Transverse colon (tissue), 4 donors: ENCODE measurements around the gene B3GAT2.

Experiments
- POLR2A ChIP-seq: fragments of 450-650 bp; IDR thresholded peaks from one replicate; pipeline ENCODE4 v1.6.1; 2016; ENCODE audit warnings: antibody characterized with exemption, mild to moderate bottlenecking, moderate library complexity
- POLR2AphosphoS5 ChIP-seq, 3 donors: sonication (generic); formaldehyde crosslinking; IDR thresholded peaks; one replicate each; pipeline ENCODE4 v1.6.1; 2016; ENCODE audit warnings: antibody characterized with exemption in 3 of 3
- TF ChIP-seq, protein P1 (sequence below), 5 experiments: fragments of 200-600 bp in 3 of 5; fragments of 450-650 bp in 2 of 5; sonication (generic) in 3 of 5; IDR thresholded peaks; 1 replicate in 2 of 5; 2 replicates in 3 of 5; pipeline ENCODE4 v1.5.1; 2016 to 2017; ENCODE audit warnings: antibody characterized with exemption in 5 of 5, inconsistent platforms in 3 of 5, mild to moderate bottlenecking in 2 of 5, moderate library complexity in 1 of 5

DNA sequence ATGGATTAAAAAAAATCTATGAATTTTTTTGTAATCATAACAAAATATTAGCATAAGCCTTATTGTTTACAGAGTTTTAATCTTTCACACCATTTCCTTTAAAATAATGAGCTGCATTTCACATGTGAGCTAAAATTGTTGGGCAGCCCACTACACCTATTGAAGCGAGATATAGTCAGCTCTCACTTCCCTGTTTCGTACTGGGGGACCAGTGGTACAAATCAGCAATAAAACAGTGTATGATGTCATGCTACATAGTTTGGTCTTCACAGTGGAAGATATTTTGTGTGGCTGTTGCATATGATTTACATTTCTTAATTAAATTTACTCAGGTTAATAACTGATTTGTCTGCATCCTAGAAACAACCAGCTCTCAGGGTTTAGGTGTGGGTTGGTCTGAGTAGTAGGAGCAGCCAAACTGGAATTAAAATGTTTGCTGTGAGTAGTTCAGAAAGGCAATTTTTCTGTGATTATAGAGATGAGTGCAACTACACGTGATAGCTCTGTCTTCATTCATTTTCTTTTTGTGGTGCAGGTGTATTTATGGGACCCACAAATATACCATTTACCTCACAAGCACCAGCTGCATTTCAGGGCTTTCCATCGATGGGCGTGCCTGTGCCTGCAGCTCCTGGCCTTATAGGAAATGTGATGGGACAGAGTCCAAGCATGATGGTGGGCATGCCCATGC, 99.3 kb downstream of the B3GAT2 start:
- TF ChIP-seq, protein P1, sequence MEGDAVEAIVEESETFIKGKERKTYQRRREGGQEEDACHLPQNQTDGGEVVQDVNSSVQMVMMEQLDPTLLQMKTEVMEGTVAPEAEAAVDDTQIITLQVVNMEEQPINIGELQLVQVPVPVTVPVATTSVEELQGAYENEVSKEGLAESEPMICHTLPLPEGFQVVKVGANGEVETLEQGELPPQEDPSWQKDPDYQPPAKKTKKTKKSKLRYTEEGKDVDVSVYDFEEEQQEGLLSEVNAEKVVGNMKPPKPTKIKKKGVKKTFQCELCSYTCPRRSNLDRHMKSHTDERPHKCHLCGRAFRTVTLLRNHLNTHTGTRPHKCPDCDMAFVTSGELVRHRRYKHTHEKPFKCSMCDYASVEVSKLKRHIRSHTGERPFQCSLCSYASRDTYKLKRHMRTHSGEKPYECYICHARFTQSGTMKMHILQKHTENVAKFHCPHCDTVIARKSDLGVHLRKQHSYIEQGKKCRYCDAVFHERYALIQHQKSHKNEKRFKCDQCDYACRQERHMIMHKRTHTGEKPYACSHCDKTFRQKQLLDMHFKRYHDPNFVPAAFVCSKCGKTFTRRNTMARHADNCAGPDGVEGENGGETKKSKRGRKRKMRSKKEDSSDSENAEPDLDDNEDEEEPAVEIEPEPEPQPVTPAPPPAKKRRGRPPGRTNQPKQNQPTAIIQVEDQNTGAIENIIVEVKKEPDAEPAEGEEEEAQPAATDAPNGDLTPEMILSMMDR (IDR thresholded peaks at IDR 0.05), result no peak
- TF ChIP-seq POLR2A (no peak), POLR2AphosphoS5 (IDR thresholded peaks at IDR 0.05) (no peak)
